ENCODE data around the gene SNAP29.
"Not testable (repeated sequence)": the region's sequence is repeated elsewhere in the genome, so short reads cannot be mapped to it uniquely, and the experiment has no call there.

Gene SNAP29

GRCh38 chr22:20816559-20816958 is 42.2 kb upstream of the SNAP29 start:
- no peaks in the 10 kb centered on the region for H3K27me3 ChIP-seq (ENCODE audit: insufficient read depth, low read length)
- no peak overlapping the region for H3K9ac ChIP-seq (ENCODE audit: low read length)
- H3K4me1 ChIP-seq (ENCODE audit: control insufficient read depth in 1 of 2, insufficient read depth in 2 of 2, low read length in 2 of 2): no peaks in the 10 kb centered on the region
- WGBS (ENCODE audit: extremely low coverage, insufficient coverage, insufficient read length): no CpG with 5 or more reads among the region's 6 CpGs
- peak; percentile 38 to 45 for DNase-seq
- H3K79me1 ChIP-seq (ENCODE audit: low read length): no peaks in the 10 kb centered on the region
- H2BK120ac ChIP-seq (ENCODE audit: insufficient read depth, low read length, poor library complexity): no peak overlapping the region
- H3K9me3 ChIP-seq (ENCODE audit: insufficient read depth, low read depth, low read length): no peaks in the 10 kb centered on the region
- no peak overlapping the region for H4K8ac ChIP-seq (ENCODE audit: low read depth, low read length)
- H3K4me2 ChIP-seq (ENCODE audit: low read length): no peak overlapping the region
- H3K18ac ChIP-seq (ENCODE audit: low read length): no peak overlapping the region
- no peak overlapping the region for H4K12ac ChIP-seq (ENCODE audit: low read depth, low read length)
- no peak overlapping the region for H2BK5ac ChIP-seq (ENCODE audit: low read depth, low read length, poor library complexity)
- no peak overlapping the region for H2BK12ac ChIP-seq (ENCODE audit: low read length)
- H3K36me3 ChIP-seq (ENCODE audit: control insufficient read depth in 1 of 2, insufficient read depth in 2 of 2, low read length in 2 of 2): peaks cover 17 to 20% of the 10 kb centered on the region in 2 experiments
- H3K79me2 ChIP-seq (ENCODE audit: control insufficient read depth, insufficient read depth, low read length, poor library complexity): no peaks in the 10 kb centered on the region
- no peak overlapping the region for H3K4ac ChIP-seq (ENCODE audit: low read depth, low read length)
- no peak overlapping the region for H2AFZ ChIP-seq (ENCODE audit: insufficient read depth, low read length, poor library complexity)
- no peak overlapping the region for H3K23ac ChIP-seq (ENCODE audit: low read length)
- no peak overlapping the region for H3K27ac ChIP-seq (ENCODE audit: low read depth, low read length)
- H4K91ac ChIP-seq (ENCODE audit: low read depth, low read length): no peak overlapping the region
- H3K4me3 ChIP-seq (ENCODE audit: low read depth, low read length): no peak overlapping the region
- H3K14ac ChIP-seq (ENCODE audit: low read length): no peak overlapping the region
- no peak overlapping the region for H2AK5ac ChIP-seq (ENCODE audit: low read length)

- no peak overlapping the region for H2BK120ac ChIP-seq (ENCODE audit: insufficient read depth, low read length, poor library complexity)
- H3K23ac ChIP-seq (ENCODE audit: low read length): no peak overlapping the region
- H2AK5ac ChIP-seq (ENCODE audit: low read length): no peak overlapping the region
- no peak overlapping the region for H2BK5ac ChIP-seq (ENCODE audit: low read depth, low read length, poor library complexity)
- H3K4me1 ChIP-seq (ENCODE audit: control insufficient read depth in 1 of 2, insufficient read depth in 2 of 2, low read length in 2 of 2): no peaks in the 10 kb centered on the region
- H3K4me3 ChIP-seq (ENCODE audit: low read depth, low read length): no peak overlapping the region
- H4K91ac ChIP-seq (ENCODE audit: low read depth, low read length): no peak overlapping the region
- H3K9me3 ChIP-seq (ENCODE audit: insufficient read depth, low read depth, low read length): no peaks in the 10 kb centered on the region
- no peak overlapping the region for H3K18ac ChIP-seq (ENCODE audit: low read length)
- no peak overlapping the region for H4K8ac ChIP-seq (ENCODE audit: low read depth, low read length)
- no peaks in the 10 kb centered on the region for H3K79me2 ChIP-seq (ENCODE audit: control insufficient read depth, insufficient read depth, low read length, poor library complexity)
- H3K4ac ChIP-seq (ENCODE audit: low read depth, low read length): no peak overlapping the region
- no peak overlapping the region for H3K4me2 ChIP-seq (ENCODE audit: low read length)
- H2AFZ ChIP-seq (ENCODE audit: insufficient read depth, low read length, poor library complexity): no peak overlapping the region
- DNase-seq: no peak
- no peaks in the 10 kb centered on the region for H3K27me3 ChIP-seq (ENCODE audit: insufficient read depth, low read length)
- WGBS (ENCODE audit: extremely low coverage, insufficient coverage, insufficient read length): no CpG with 5 or more reads among the region's 3 CpGs
- peaks cover 12 to 13% of the 10 kb centered on the region in 2 experiments for H3K36me3 ChIP-seq (ENCODE audit: control insufficient read depth in 1 of 2, insufficient read depth in 2 of 2, low read length in 2 of 2)
- no peak overlapping the region for H3K14ac ChIP-seq (ENCODE audit: low read length)
- no peak overlapping the region for H4K12ac ChIP-seq (ENCODE audit: low read depth, low read length)
- no peak overlapping the region for H2BK12ac ChIP-seq (ENCODE audit: low read length)
- no peak overlapping the region for H3K9ac ChIP-seq (ENCODE audit: low read length)
- no peaks in the 10 kb centered on the region for H3K79me1 ChIP-seq (ENCODE audit: low read length)
- no peak overlapping the region for H3K27ac ChIP-seq (ENCODE audit: low read depth, low read length)
Observed at GRCh38 chr22:20818471-20818870, 40.3 kb upstream of the SNAP29 start.

- no peaks in the 10 kb centered on the region for H3K27me3 ChIP-seq (ENCODE audit: insufficient read depth, low read length)
- no peaks in the 10 kb centered on the region for H3K4me1 ChIP-seq (ENCODE audit: control insufficient read depth in 1 of 2, insufficient read depth in 2 of 2, low read length in 2 of 2)
- no peak overlapping the region for H4K91ac ChIP-seq (ENCODE audit: low read depth, low read length)
- H3K27ac ChIP-seq (ENCODE audit: low read depth, low read length): no peak overlapping the region
- H3K23ac ChIP-seq (ENCODE audit: low read length): no peak overlapping the region
- no peak overlapping the region for H3K9ac ChIP-seq (ENCODE audit: low read length)
- no peak overlapping the region for H2BK5ac ChIP-seq (ENCODE audit: low read depth, low read length, poor library complexity)
- H2AK5ac ChIP-seq (ENCODE audit: low read length): no peak overlapping the region
- H2BK120ac ChIP-seq (ENCODE audit: insufficient read depth, low read length, poor library complexity): no peak overlapping the region
- H4K8ac ChIP-seq (ENCODE audit: low read depth, low read length): no peak overlapping the region
- H4K12ac ChIP-seq (ENCODE audit: low read depth, low read length): no peak overlapping the region
- H2BK12ac ChIP-seq (ENCODE audit: low read length): no peak overlapping the region
- no peak overlapping the region for H3K4me3 ChIP-seq (ENCODE audit: low read depth, low read length)
- no peak overlapping the region for H3K4ac ChIP-seq (ENCODE audit: low read depth, low read length)
- H2AFZ ChIP-seq (ENCODE audit: insufficient read depth, low read length, poor library complexity): no peak overlapping the region
- H3K18ac ChIP-seq (ENCODE audit: low read length): no peak overlapping the region
- no peaks in the 10 kb centered on the region for H3K9me3 ChIP-seq (ENCODE audit: insufficient read depth, low read depth, low read length)
- no peak overlapping the region for H3K14ac ChIP-seq (ENCODE audit: low read length)
- no peaks in the 10 kb centered on the region for H3K79me1 ChIP-seq (ENCODE audit: low read length)
- WGBS (ENCODE audit: extremely low coverage, insufficient coverage, insufficient read length): no CpG with 5 or more reads among the region's 9 CpGs
- H3K4me2 ChIP-seq (ENCODE audit: low read length): no peak overlapping the region
- DNase-seq: no peak
- peaks cover 13 to 17% of the 10 kb centered on the region in 2 experiments for H3K36me3 ChIP-seq (ENCODE audit: control insufficient read depth in 1 of 2, insufficient read depth in 2 of 2, low read length in 2 of 2)
- H3K79me2 ChIP-seq (ENCODE audit: control insufficient read depth, insufficient read depth, low read length, poor library complexity): no peaks in the 10 kb centered on the region
Observed at GRCh38 chr22:20819471-20819870, 39.3 kb upstream of the SNAP29 start.

GRCh38 chr22:20821717-20822239 is 37.0 kb upstream of the SNAP29 start:
- H3K4me3 ChIP-seq (ENCODE audit: low read depth, low read length); H2BK120ac ChIP-seq (ENCODE audit: insufficient read depth, low read length, poor library complexity); H3K4ac ChIP-seq (ENCODE audit: low read depth, low read length); H3K9me3 ChIP-seq (ENCODE audit: insufficient read depth, low read depth, low read length); H3K79me1 ChIP-seq (ENCODE audit: low read length); H3K18ac ChIP-seq (ENCODE audit: low read length); H3K14ac ChIP-seq (ENCODE audit: low read length); H2BK5ac ChIP-seq (ENCODE audit: low read depth, low read length, poor library complexity); H3K79me2 ChIP-seq (ENCODE audit: control insufficient read depth, insufficient read depth, low read length, poor library complexity); H4K91ac ChIP-seq (ENCODE audit: low read depth, low read length); H4K8ac ChIP-seq (ENCODE audit: low read depth, low read length); H3K23ac ChIP-seq (ENCODE audit: low read length); H2AK5ac ChIP-seq (ENCODE audit: low read length); H4K12ac ChIP-seq (ENCODE audit: low read depth, low read length); H3K27ac ChIP-seq (ENCODE audit: low read depth, low read length); H3K9ac ChIP-seq (ENCODE audit: low read length); H3K4me2 ChIP-seq (ENCODE audit: low read length); DNase-seq; H3K4me1 ChIP-seq (ENCODE audit: control insufficient read depth in 1 of 2, insufficient read depth in 2 of 2, low read length in 2 of 2); H3K27me3 ChIP-seq (ENCODE audit: insufficient read depth, low read length); H2AFZ ChIP-seq (ENCODE audit: insufficient read depth, low read length, poor library complexity); H2BK12ac ChIP-seq (ENCODE audit: low read length): not testable (repeated sequence)
- WGBS (ENCODE audit: extremely low coverage, insufficient coverage, insufficient read length): no CpG with 5 or more reads among the region's 8 CpGs
- H3K36me3 ChIP-seq (ENCODE audit: control insufficient read depth in 1 of 2, insufficient read depth in 2 of 2, low read length in 2 of 2): peaks cover 11 to 14% of the 10 kb centered on the region in 2 experiments
